ENCODE results near the gene SLC47A2. TPM values are rescaled to one million over a fixed set of nuclear protein-coding genes. Genes with fewer than 3 reads are reported as not detected.

SLC47A2 gene
- total and polyA plus RNA-seq, 9 of the 15 experiments (the other 6 are each of a cell fraction or from before 2014, with no cell fraction given), result not detected

GRCh38 chr17:19712436-19713004, 3.9 kb downstream of the SLC47A2 start:
- Histone ChIP-seq H3K4me2 (ENCODE audit: insufficient read depth, low read length) (no peak overlapping the region), H3K9me1 (ENCODE audit: control insufficient read depth, insufficient read depth, low read length) (no peaks in the 10 kb centered on the region), H4K20me1 (replicated peaks; ENCODE audit: control insufficient read depth, insufficient read depth, low read length) (no peaks in the 10 kb centered on the region), H3K4me3 (no peak overlapping the region), H3K27ac (ENCODE audit: extremely low read depth, low read depth, low read length) (no peak overlapping the region), H3K27me3 (ENCODE audit: control insufficient read depth in 2 of 2, insufficient read depth in 2 of 2, low read length in 2 of 2) (peaks cover 0 to 36% of the 10 kb centered on the region in 2 experiments; a peak in 2 of 5 replicates), H3K36me3 (ENCODE audit: control insufficient read depth, insufficient read depth, low read length) (no peaks in the 10 kb centered on the region), H3K79me2 (ENCODE audit: control insufficient read depth, insufficient read depth, low read length) (no peaks in the 10 kb centered on the region), H2AFZ (ENCODE audit: low read depth, low read length) (no peak overlapping the region), H3K9ac (ENCODE audit: insufficient read depth in 1 of 2, low read depth in 2 of 2, low read length in 2 of 2) (no peak overlapping the region; a peak in 1 of 4 replicates), H3K4me1 (replicated peaks in 1 of 2; ENCODE audit: control insufficient read depth in 2 of 2, insufficient read depth in 2 of 2, low read length in 2 of 2) (peaks cover 0 to 6% of the 10 kb centered on the region in 2 experiments; a peak in 2 of 5 replicates), H3K9me3 (replicated peaks; ENCODE audit: control insufficient read depth, insufficient read depth, low read depth, low read length) (no peaks in the 10 kb centered on the region)
- in situ Hi-C loops (cut with MboI) (no loop called here), intact Hi-C loops (cut with micrococcal nuclease) (no loop called here)
- CTCF ChIA-PET (ENCODE audit: low intra/inter-chr PET ratio), result no interaction called here
- no TSS peak for BruUV-seq (replicated peaks)
- POLR2A ChIA-PET, result no interaction called here
- TF ChIP-seq EGR1 (conservative IDR thresholded peaks at IDR 0.05), result no peak
- no peak for TF ChIP-seq IFI16 (CRISPR knock-in tag; IDR thresholded peaks at IDR 0.05)
- TF ChIP-seq BACH1 (tag; IDR thresholded peaks at IDR 0.05), result no peak
- no peak for TF ChIP-seq ADNP (tag; IDR thresholded peaks at IDR 0.05)
- no peak for TF ChIP-seq CC2D1A (IDR thresholded peaks at IDR 0.05)
- no peak for TF ChIP-seq TSC22D4 (tag; IDR thresholded peaks at IDR 0.05)
- TF ChIP-seq VEZF1 (CRISPR knock-in tag; IDR thresholded peaks at IDR 0.05), result no peak
- TF ChIP-seq SNIP1 (IDR thresholded peaks at IDR 0.05; ENCODE audit: low read depth), result no peak
- no peak for TF ChIP-seq CHD4 (IDR thresholded peaks at IDR 0.05; ENCODE audit: insufficient read depth, insufficient replicate concordance, low read depth, low read length, poor library complexity, severe bottlenecking)
- no peak for TF ChIP-seq ZNF140 (CRISPR knock-in tag; IDR thresholded peaks at IDR 0.05)
- TF ChIP-seq ZNF316 (IDR thresholded peaks at IDR 0.05), result no peak
- TF ChIP-seq JUNB (CRISPR knock-in tag; conservative IDR thresholded peaks at IDR 0.05), result no peak
- no peak for TF ChIP-seq ZBTB11 (CRISPR knock-in tag; IDR thresholded peaks at IDR 0.05)
- no peak for TF ChIP-seq FOXK1 (CRISPR knock-in tag; IDR thresholded peaks at IDR 0.05; ENCODE audit: borderline replicate concordance)
- TF ChIP-seq SRSF1 (IDR thresholded peaks at IDR 0.05; ENCODE audit: low read depth, low read length), result no peak
- TF ChIP-seq HMGN3 (IDR thresholded peaks at IDR 0.05; ENCODE audit: borderline replicate concordance, extremely low read depth, insufficient read length, low read depth, low read length), result no peak
- no peak for ATAC-seq
- FAIRE-seq, result no peak
- DNase-seq (ENCODE audit: extremely low read depth in 1 of 4, low spot score in 3 of 4), result no peak
- 7% methylated on average over 12 of the region's 12 CpGs for WGBS (ENCODE audit: insufficient coverage, low coverage, missing lambda C conversion rate)
